H1 (cell line): ENCODE data around the gene ALS2CL. TPM values are rescaled to one million over a fixed set of nuclear protein-coding genes. Genes with fewer than 3 reads are reported as not detected.

ENCODE experiments used
- BACH1 ChIP-seq: IDR thresholded peaks from 2 replicates; pipeline ENCODE4 v1.6.1; 2012; ENCODE audit warnings: low read length, improper control_type of control experiment
- CHD7 ChIP-seq: fragments of 300-600 bp; sonication (generic); IDR thresholded peaks from 2 replicates; pipeline ENCODE4 v1.7.1; 2012; ENCODE audit warnings: low read length, moderate library complexity, mild to moderate bottlenecking, inconsistent platforms; ENCODE audit not compliant: insufficient replicate concordance
- KDM5A ChIP-seq: fragments of 200-600 bp; IDR thresholded peaks from 2 replicates; pipeline ENCODE4 v1.7.1; 2012; ENCODE audit warnings: mild to moderate bottlenecking, low read length, inconsistent platforms, mixed read lengths
- PHF8 ChIP-seq: fragments of 200-600 bp; sonication (generic); conservative IDR thresholded peaks from 2 replicates; pipeline ENCODE4 v1.7.1; 2012; ENCODE audit warnings: low read depth, mild to moderate bottlenecking, inconsistent platforms, low read length, moderate library complexity
- TAF7 ChIP-seq: optimal IDR thresholded peaks from 2 replicates; pipeline ENCODE3; 2011; ENCODE audit warnings: low read depth, mild to moderate bottlenecking, inconsistent platforms, low read length, moderate library complexity, borderline replicate concordance
- polyA plus RNA-seq, 7 experiments: library from polyadenylated mRNA; depleted of rRNA in 3 of 7; stranded (reverse) in 5 of 7; unstranded in 2 of 7; fragments of >200 nt in 5 of 7; fragments of 200-250 nt in 2 of 7; gene quantifications; 1 replicate in 5 of 7; 2 replicates in 1 of 7; 4 replicates in 1 of 7; pipeline versions ENCODE4 v1.2.1 to v1.2.3, GENCODE V29; 2011 to 2013; ENCODE audit warnings: missing spikeins in 2 of 7, mixed read lengths in 2 of 7
- total RNA-seq: library from RNA; stranded (reverse); fragmentation: NEBNext Ultra II Directional; extraction: Animal tissue kit (Norgen Biotek cat#: 25700); gene quantifications from 2 replicates; pipeline ENCODE4 v1.2.1, GENCODE V29; 2021
- TF ChIP-seq, protein P1 (sequence below): IDR thresholded peaks from 2 replicates; pipeline ENCODE4 v1.6.1; 2012; ENCODE audit warnings: inconsistent platforms
- TF ChIP-seq, protein P2 (sequence below): IDR thresholded peaks from 2 replicates; pipeline ENCODE4 v1.6.1; 2012; ENCODE audit warnings: inconsistent platforms
- TF ChIP-seq, protein P3 (sequence below), 3 experiments: IDR thresholded peaks; 1 replicate in 2 of 3; 2 replicates in 1 of 3; pipeline versions ENCODE4 v1.5.1 to v1.6.1; 2011; ENCODE audit warnings: low read length in 3 of 3, mild to moderate bottlenecking in 3 of 3, inconsistent platforms in 2 of 3, low read depth in 1 of 3, moderate library complexity in 1 of 3; ENCODE audit not compliant: insufficient read depth in 1 of 3; ENCODE audit errors: control extremely low read depth in 1 of 3

The ALS2CL gene
- total and polyA plus RNA-seq, 2 of the 8 experiments (the other 6 are each of a cell fraction or from before 2014, with no cell fraction given) = 4.8 to 5.4 TPM

DNA sequence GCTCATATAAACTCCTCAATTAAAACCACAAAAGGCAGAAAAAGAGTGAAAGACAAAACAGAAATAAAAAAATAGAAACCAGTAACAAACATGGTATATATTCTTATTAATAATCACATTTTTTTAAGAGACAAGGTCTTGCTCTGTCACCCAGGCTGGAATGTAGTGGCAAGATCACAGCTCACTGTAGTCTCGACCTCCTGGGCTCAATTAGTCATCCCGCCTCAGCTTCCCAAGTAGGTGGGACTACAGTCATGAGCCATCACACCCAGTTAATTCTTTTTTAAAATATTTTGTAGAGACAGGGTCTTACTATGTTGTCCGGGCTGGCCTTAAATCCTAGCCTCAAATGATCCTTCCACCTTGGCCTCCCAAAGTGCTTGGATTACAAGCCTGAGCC lies 44.0 kb downstream of the ALS2CL start (continued):
- TF ChIP-seq CHD7 = no peak
- no peak for TF ChIP-seq BACH1
- no peak for TF ChIP-seq TAF7
- TF ChIP-seq PHF8 = no peak
- TF ChIP-seq, protein P1, sequence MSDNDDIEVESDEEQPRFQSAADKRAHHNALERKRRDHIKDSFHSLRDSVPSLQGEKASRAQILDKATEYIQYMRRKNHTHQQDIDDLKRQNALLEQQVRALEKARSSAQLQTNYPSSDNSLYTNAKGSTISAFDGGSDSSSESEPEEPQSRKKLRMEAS = no peak
- TF ChIP-seq, protein P2, sequence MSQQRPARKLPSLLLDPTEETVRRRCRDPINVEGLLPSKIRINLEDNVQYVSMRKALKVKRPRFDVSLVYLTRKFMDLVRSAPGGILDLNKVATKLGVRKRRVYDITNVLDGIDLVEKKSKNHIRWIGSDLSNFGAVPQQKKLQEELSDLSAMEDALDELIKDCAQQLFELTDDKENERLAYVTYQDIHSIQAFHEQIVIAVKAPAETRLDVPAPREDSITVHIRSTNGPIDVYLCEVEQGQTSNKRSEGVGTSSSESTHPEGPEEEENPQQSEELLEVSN = no peak
- no peak for TF ChIP-seq KDM5A
- TF ChIP-seq, protein P3, sequence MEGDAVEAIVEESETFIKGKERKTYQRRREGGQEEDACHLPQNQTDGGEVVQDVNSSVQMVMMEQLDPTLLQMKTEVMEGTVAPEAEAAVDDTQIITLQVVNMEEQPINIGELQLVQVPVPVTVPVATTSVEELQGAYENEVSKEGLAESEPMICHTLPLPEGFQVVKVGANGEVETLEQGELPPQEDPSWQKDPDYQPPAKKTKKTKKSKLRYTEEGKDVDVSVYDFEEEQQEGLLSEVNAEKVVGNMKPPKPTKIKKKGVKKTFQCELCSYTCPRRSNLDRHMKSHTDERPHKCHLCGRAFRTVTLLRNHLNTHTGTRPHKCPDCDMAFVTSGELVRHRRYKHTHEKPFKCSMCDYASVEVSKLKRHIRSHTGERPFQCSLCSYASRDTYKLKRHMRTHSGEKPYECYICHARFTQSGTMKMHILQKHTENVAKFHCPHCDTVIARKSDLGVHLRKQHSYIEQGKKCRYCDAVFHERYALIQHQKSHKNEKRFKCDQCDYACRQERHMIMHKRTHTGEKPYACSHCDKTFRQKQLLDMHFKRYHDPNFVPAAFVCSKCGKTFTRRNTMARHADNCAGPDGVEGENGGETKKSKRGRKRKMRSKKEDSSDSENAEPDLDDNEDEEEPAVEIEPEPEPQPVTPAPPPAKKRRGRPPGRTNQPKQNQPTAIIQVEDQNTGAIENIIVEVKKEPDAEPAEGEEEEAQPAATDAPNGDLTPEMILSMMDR (IDR thresholded peaks at IDR 0.05; ENCODE audit: control extremely low read depth in 1 of 3, insufficient read depth in 1 of 3, low read depth in 1 of 3, low read length in 3 of 3) = no peak
- TF ChIP-seq, all 59 proteins: peak for 0
